Neural cell (in vitro differentiated cells): ENCODE results near the gene DAGLB.

Experiments
- EP300 ChIP-seq: fragments of 450-650 bp; conservative IDR thresholded peaks from 2 replicates; pipeline ENCODE4 v1.6.1; 2014; ENCODE audit warnings: antibody characterized with exemption, mild to moderate bottlenecking, moderate library complexity; ENCODE audit not compliant: poor library complexity, severe bottlenecking
- EZH2 ChIP-seq: fragments of 200-600, 300-800 bp; shearing (Covaris generic), sonication (generic); IDR thresholded peaks from 2 replicates; pipeline ENCODE4 v1.6.1; 2014; ENCODE audit warnings: antibody characterized with exemption, low read length, borderline replicate concordance, mild to moderate bottlenecking; ENCODE audit not compliant: insufficient read depth, poor library complexity, severe bottlenecking
- POLR2AphosphoS5 ChIP-seq: IDR thresholded peaks from 2 replicates; pipeline ENCODE4 v1.6.1; 2012
- RAD21 ChIP-seq: fragments of 450-650 bp; conservative IDR thresholded peaks from 2 replicates; pipeline ENCODE4 v1.6.1; 2014; ENCODE audit warnings: antibody characterized with exemption, mild to moderate bottlenecking, moderate library complexity
- REST ChIP-seq: IDR thresholded peaks from 2 replicates; pipeline ENCODE4 v1.6.1; 2012; ENCODE audit warnings: borderline replicate concordance
- TAF1 ChIP-seq: IDR thresholded peaks from 2 replicates; pipeline ENCODE4 v1.6.1; 2012; ENCODE audit warnings: low read depth
- TF ChIP-seq, protein P1 (sequence below): fragments of 450-650 bp; IDR thresholded peaks from 2 replicates; pipeline ENCODE4 v1.5.1; 2014; ENCODE audit warnings: antibody characterized with exemption, mild to moderate bottlenecking, moderate library complexity; ENCODE audit not compliant: poor library complexity, severe bottlenecking

DNA sequence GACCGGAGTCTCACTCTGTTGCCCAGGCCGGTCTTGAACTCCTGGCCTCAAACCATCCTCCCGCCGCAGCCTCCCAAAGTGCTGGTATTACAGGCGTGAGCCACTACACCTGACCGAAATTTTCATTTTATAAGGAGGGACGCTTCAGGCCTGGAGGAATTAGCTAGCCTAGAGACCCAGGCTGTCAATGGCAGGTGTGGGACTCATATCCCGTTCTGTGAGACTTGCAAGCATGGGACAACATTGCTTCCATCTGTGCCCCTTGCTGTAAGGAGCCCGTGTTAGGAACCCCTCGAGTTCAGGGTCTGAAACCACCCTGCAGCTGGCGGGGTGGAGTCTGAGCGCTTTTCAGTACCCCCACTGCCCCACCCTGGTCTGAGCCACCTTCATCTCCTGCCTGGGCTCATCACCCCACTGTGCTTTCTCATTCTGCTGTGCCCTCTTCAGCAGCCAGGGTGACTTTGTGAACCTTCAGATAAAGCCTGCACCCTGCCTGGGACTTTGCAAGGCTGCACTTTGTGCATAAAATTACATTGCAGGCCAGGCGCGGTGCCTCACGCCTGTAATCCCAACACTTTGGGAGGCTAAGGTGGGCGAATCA is 1.3 kb upstream of the DAGLB start:
- TF ChIP-seq, protein P1, sequence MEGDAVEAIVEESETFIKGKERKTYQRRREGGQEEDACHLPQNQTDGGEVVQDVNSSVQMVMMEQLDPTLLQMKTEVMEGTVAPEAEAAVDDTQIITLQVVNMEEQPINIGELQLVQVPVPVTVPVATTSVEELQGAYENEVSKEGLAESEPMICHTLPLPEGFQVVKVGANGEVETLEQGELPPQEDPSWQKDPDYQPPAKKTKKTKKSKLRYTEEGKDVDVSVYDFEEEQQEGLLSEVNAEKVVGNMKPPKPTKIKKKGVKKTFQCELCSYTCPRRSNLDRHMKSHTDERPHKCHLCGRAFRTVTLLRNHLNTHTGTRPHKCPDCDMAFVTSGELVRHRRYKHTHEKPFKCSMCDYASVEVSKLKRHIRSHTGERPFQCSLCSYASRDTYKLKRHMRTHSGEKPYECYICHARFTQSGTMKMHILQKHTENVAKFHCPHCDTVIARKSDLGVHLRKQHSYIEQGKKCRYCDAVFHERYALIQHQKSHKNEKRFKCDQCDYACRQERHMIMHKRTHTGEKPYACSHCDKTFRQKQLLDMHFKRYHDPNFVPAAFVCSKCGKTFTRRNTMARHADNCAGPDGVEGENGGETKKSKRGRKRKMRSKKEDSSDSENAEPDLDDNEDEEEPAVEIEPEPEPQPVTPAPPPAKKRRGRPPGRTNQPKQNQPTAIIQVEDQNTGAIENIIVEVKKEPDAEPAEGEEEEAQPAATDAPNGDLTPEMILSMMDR, result no peak
- no peak for TF ChIP-seq TAF1
- no peak for TF ChIP-seq EP300
- TF ChIP-seq RAD21, result no peak
- TF ChIP-seq POLR2AphosphoS5, result no peak
- TF ChIP-seq EZH2, result no peak
- no peak for TF ChIP-seq REST
